DMS79 treated with DMSO at 0.1 percent for 48 hours (cell line): ENCODE data around the gene FAM53A.

ENCODE experiments used
- DNase-seq: peaks from one replicate; lab custom pipeline; 2025; lab: John Stamatoyannopoulos, UW

Gene FAM53A

DNA sequence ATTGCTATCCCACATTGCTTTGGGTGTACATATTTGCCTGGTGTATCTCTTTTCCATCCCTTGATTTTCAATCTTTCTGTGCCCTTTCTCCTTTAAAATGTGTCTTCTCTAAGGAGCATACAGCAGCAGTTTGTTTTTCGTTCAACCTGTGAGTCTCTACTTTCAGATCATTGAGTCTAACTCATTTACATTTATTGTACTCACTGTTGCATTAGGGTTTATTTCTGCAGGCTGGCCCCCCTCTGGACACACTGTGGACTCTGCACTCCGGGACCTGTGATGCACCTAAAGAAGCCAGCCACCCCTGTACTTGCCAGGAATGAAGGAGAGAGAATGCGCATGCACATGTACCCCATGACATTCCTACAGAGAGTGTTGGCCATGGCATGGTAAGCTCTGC, 93.0 kb downstream of the FAM53A start:
- DNase-seq: no peak

DNA sequence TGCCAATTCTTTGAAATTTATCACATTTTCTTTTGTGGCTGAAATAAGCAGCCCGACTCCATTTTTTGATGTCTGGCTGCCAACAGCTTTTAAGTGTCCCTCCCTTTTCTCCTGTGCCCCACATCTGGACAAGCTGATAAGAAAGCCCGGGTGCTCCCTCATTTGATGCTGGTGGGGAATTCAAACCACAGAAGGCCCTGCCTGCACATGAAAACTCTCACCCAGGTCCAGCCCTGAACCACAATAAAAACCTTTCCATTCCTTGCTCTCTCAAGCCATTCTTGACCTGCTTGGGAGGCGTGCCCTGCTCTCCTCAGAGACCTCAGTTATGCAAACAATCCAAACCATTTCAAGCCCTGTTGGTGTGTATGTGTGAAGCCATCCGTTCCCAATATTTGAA, 93.9 kb downstream of the FAM53A start:
- no peak for DNase-seq
